ENCODE results near the gene IGSF9.

- TF ChIP-seq, protein P1, sequence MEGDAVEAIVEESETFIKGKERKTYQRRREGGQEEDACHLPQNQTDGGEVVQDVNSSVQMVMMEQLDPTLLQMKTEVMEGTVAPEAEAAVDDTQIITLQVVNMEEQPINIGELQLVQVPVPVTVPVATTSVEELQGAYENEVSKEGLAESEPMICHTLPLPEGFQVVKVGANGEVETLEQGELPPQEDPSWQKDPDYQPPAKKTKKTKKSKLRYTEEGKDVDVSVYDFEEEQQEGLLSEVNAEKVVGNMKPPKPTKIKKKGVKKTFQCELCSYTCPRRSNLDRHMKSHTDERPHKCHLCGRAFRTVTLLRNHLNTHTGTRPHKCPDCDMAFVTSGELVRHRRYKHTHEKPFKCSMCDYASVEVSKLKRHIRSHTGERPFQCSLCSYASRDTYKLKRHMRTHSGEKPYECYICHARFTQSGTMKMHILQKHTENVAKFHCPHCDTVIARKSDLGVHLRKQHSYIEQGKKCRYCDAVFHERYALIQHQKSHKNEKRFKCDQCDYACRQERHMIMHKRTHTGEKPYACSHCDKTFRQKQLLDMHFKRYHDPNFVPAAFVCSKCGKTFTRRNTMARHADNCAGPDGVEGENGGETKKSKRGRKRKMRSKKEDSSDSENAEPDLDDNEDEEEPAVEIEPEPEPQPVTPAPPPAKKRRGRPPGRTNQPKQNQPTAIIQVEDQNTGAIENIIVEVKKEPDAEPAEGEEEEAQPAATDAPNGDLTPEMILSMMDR (IDR thresholded peaks at IDR 0.05; ENCODE audit: low read depth, low read length): no peak
- TF ChIP-seq EZH2phosphoT487 (IDR thresholded peaks at IDR 0.05; ENCODE audit: low read depth): no peak
Observed at GRCh38 chr1:159946242-159947187, 1.1 kb upstream of the IGSF9 start.
